ENCODE measurements around the gene B3GNT3. TPM values are rescaled to one million over a fixed set of nuclear protein-coding genes. Genes with fewer than 3 reads are reported as not detected.

The B3GNT3 gene
- total and polyA plus RNA-seq, 2 of the 4 experiments (the other 2 are of a cell fraction): not detected

- ATAC-seq (ENCODE audit: low read depth): peak; percentile 95
- dilution Hi-C loops (cut with HindIII; ENCODE audit: low sequenced_read_pairs, unreplicated experiment): no loop called here
- WGBS, 2 experiments (ENCODE audit: extremely low coverage in 2 of 2, insufficient read length in 1 of 2): 74% methylated on average over 6 of the region's 32 CpGs; no CpG with 5 or more reads in 1 of the 2 experiments
Observed at GRCh38 chr19:17784201-17785008, 10.5 kb upstream of the B3GNT3 start.

More at GRCh38 chr19:17784201-17785008, 10.5 kb upstream of the B3GNT3 start:
- peak; percentile 57 for TF ChIP-seq RAD21 (IDR thresholded peaks at IDR 0.05; ENCODE audit: low read length)
- peak; percentile 69 for TF ChIP-seq CTCF (conservative IDR thresholded peaks at IDR 0.05; ENCODE audit: low read depth, low read length)
- TF ChIP-seq CEBPB (IDR thresholded peaks at IDR 0.05; ENCODE audit: low read depth, low read length): no peak
- TF ChIP-seq SMC3 (IDR thresholded peaks at IDR 0.05; ENCODE audit: low read depth, low read length): peak; percentile 59
- Histone ChIP-seq H3K56ac (ENCODE audit: extremely low read depth, insufficient read depth, low read length) (no peak overlapping the region), H3K23ac (ENCODE audit: low read depth, low read length) (no peak overlapping the region), H3K18ac (ENCODE audit: low read depth, low read length) (no peak overlapping the region), H3K9ac (ENCODE audit: low read depth, low read length) (no peak overlapping the region), H2AK9ac (replicated peaks; ENCODE audit: low read depth, low read length, poor library complexity) (no peak overlapping the region), H2BK5ac (ENCODE audit: low read depth, low read length, poor library complexity, severe bottlenecking) (no peak overlapping the region), H3K27ac (ENCODE audit: insufficient read depth, low read length) (no peak overlapping the region), H3K9me3 (ENCODE audit: control insufficient read depth, insufficient read depth, low read length) (no peaks in the 10 kb centered on the region), H4K8ac (ENCODE audit: low read depth in 2 of 2, low read length in 2 of 2) (no peak overlapping the region), H4K91ac (ENCODE audit: insufficient read depth, low read depth, low read length) (no peak overlapping the region), H2AFZ (replicated peaks; ENCODE audit: low read length, poor library complexity) (peak overlapping the region; percentile 72), H3K4me1 (ENCODE audit: control insufficient read depth, insufficient read depth, low read length) (no peaks in the 10 kb centered on the region), H4K20me1 (ENCODE audit: insufficient read depth, low read length) (no peaks in the 10 kb centered on the region), H2BK120ac (ENCODE audit: low read depth, low read length) (no peak overlapping the region), H3K4me2 (ENCODE audit: low read depth, low read length) (no peak overlapping the region; the same call in 1 of the 2 replicates), H3K79me1 (ENCODE audit: low read depth in 1 of 2, low read length in 2 of 2) (no peaks in the 10 kb centered on the region), H3K27me3 (ENCODE audit: control insufficient read depth, insufficient read depth, low read length) (peaks cover 2% of the 10 kb centered on the region; the same call in 1 of the 2 replicates), H3K4me3 (ENCODE audit: insufficient read depth, low read depth, low read length) (no peak overlapping the region), H3K4ac (ENCODE audit: low read depth, low read length) (no peak overlapping the region), H2AK5ac (ENCODE audit: low read depth, low read length) (no peak overlapping the region), H2BK15ac (ENCODE audit: low read depth, low read length) (no peak overlapping the region), H3K36me3 (ENCODE audit: control insufficient read depth, insufficient read depth, low read length) (no peaks in the 10 kb centered on the region), H2BK20ac (ENCODE audit: low read depth, low read length) (no peak overlapping the region), H3K14ac (replicated peaks; ENCODE audit: low read depth, low read length) (no peak overlapping the region), H4K5ac (ENCODE audit: low read depth, low read length) (no peak overlapping the region), H3K9me1 (ENCODE audit: insufficient read depth, low read length) (no peaks in the 10 kb centered on the region)
- BruUV-seq (replicated peaks): no TSS peak
- CTCF ChIA-PET: interaction anchor here (0.6 kb wide), 1 partner anchor 719 kb away, joined by 3 read pairs; no protein-coding TSS in a partner anchor
- POLR2A ChIA-PET (ENCODE audit: unreplicated experiment): no interaction called here
- DNase-seq: peak; percentile 36
- intact Hi-C loops (cut with micrococcal nuclease) (loop anchor here (10.0 kb wide), 1 partner anchor 70 kb away; the partner anchor contains the start of gene RPL18A), in situ Hi-C loops (cut with MboI; ENCODE audit: low sequenced_read_pairs) (no loop called here)
